Amniotic epithelial cell (primary cell): ENCODE measurements around the gene RTEL1.
A peak's percentile ranks its signal among the peaks of the same experiment; 100 is the strongest.

Experiments
- DNase-seq: peaks from one replicate; pipeline ENCODE4 v3.0.0-alpha.2; 2010; ENCODE audit warnings: low read depth

The RTEL1 gene

GRCh38 chr20:63689046-63690002 lies 31.2 kb downstream of the RTEL1 start:
- DNase-seq = no peak

- no peak for DNase-seq
These were observed 32.1 kb downstream of the RTEL1 start for GRCh38 chr20:63690003-63690897.

- no peak for DNase-seq
These were observed 33.0 kb downstream of the RTEL1 start for GRCh38 chr20:63690898-63691710.

- DNase-seq = no peak
These were observed 33.8 kb downstream of the RTEL1 start for GRCh38 chr20:63691711-63692435.

GRCh38 chr20:63692436-63693082 lies 34.4 kb downstream of the RTEL1 start:
- no peak for DNase-seq

- no peak for DNase-seq
These were observed 35.1 kb downstream of the RTEL1 start for GRCh38 chr20:63693083-63693732.

- no peak for DNase-seq
These were observed 35.8 kb downstream of the RTEL1 start for GRCh38 chr20:63693733-63694583.

GRCh38 chr20:63694584-63695423 lies 36.7 kb downstream of the RTEL1 start:
- DNase-seq = no peak

- no peak for DNase-seq
These were observed 37.6 kb downstream of the RTEL1 start for GRCh38 chr20:63695424-63696305.

GRCh38 chr20:63696306-63696627 lies 38.2 kb downstream of the RTEL1 start:
- DNase-seq = peak; percentile 46

GRCh38 chr20:63696628-63697356 lies 38.7 kb downstream of the RTEL1 start, which contains the start of gene TNFRSF6B:
Gene TNFRSF6B (plus strand): TSS chr20:63696652. CDS start chr20:63696768, 116 bp downstream.
- DNase-seq = no peak

- no peak for DNase-seq
These were observed 39.3 kb downstream of the RTEL1 start for GRCh38 chr20:63697357-63697867.

GRCh38 chr20:63697868-63698545 lies 39.9 kb downstream of the RTEL1 start:
- no peak for DNase-seq

GRCh38 chr20:63698739-63699465 lies 40.8 kb downstream of the RTEL1 start:
- peak; percentile 83 for DNase-seq
